GM21786 (cell line): ENCODE measurements around the gene TRPM5.

ENCODE experiments used
- ATAC-seq: cut with Tn5 transposase; IDR thresholded peaks from one replicate; pipeline ENCODE4 v1.9.1; 2021; ENCODE audit not compliant: unreplicated experiment

Gene TRPM5

DNA sequence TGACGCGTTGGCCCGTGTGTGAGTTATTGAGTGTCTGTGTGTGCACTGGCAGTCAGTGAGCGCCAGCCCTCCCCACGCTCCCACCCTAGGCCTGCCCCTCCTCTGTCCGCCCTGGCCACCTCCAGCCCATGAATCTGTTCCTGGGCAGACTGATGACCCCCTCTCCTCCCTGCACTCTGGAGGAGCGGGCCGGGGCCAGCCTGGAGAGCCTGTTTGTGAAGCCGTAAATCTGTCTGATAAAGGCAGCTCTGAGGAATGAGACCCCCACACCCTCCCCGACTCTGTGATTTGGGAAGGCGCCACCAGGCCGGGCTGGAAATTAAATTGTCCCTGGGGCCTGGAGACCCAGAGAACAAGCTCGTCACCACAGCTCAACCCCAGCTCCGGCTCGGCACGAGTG, 35.2 kb downstream of the TRPM5 start:
- ATAC-seq, result no peak

DNA sequence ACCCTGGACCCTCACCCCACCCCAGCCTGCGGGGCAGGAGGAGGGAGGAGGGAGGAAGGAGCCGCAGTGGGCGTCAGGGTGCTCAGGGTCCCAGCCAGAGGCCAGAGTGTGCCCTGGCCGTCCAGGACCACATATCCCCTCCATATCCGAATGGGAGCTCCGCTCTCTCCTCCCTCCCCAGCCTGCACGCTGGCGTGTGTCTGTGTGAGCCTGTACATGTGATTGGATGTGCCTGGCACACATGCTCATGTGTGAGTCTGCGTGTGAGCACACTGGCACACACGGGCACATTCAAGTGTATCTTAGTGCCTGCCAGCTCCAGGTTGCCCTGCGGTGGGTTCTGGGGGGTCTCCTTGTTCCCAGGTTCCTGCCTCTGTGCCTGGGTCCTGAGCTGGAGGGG, 35.6 kb downstream of the TRPM5 start:
- no peak for ATAC-seq

DNA sequence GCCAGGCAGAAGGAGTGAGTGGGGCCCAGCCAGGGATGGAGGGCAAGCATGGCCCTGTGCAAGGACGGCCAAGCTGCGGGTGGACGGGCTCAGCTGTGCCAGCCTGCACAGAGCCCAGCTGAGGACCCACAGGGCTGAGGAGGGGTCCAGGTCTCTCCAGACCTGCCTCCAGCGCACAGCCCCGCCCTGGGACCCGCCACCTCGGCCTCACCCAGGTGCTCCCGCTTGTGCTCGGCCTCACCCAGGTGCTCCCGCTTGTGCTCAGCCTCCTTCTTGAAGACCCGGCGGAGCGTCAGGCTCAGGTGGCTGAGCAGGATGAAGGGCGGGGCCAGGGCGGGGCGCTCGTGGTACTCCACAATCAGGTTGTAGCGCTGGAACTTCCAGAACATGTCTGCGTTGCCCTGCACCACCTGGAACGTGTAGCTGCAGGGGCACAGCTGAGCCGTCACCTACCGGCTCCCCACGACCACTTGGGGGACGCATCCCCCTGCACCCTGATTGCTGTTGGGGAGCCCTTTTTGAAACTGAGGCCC, 37.4 kb downstream of the TRPM5 start:
- ATAC-seq, result no peak

DNA sequence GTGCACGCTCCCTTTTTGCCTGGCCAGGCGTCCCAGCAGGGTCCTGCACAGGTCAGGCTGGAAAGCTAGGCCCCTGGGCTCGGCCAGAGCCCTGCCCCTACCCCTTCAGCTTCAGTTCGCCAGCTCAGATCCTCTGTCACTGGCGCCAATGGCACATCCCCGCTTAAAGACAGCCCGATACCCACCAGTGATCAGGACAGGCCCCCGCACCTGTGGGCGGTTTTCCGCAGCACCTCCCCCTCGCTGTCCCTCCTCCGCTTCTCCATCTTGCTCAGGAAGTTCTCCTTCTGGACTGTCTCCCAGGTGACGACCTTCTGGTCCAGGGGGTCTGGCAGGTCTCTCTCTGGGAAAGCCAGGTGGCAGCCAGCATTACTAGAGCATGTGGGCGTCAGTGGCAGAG, 37.9 kb downstream of the TRPM5 start:
- ATAC-seq, result no peak

DNA sequence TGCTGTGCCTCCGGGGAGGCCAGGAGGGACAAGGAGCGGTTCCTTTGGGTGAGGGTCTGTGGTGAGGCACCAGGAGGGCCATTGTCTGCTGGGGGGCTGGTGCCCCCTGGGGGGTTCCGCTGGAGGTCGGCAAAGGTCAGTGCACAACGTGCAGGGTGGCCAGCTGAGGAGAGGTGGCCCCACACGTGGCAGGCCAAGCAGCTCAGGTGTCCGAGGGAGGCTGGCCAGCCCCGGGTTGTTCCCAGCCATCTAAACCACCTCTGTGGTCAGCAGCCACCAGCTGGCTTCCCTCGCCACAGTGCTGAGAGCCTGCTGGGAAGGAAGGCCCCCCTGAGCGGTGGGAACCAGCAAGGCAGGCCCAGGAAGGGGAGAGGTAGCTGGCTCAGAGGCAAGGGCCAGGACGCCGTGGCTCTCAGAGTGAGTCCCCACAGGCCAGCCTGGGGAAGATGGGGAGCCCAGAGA, 39.5 kb downstream of the TRPM5 start:
- no peak for ATAC-seq

DNA sequence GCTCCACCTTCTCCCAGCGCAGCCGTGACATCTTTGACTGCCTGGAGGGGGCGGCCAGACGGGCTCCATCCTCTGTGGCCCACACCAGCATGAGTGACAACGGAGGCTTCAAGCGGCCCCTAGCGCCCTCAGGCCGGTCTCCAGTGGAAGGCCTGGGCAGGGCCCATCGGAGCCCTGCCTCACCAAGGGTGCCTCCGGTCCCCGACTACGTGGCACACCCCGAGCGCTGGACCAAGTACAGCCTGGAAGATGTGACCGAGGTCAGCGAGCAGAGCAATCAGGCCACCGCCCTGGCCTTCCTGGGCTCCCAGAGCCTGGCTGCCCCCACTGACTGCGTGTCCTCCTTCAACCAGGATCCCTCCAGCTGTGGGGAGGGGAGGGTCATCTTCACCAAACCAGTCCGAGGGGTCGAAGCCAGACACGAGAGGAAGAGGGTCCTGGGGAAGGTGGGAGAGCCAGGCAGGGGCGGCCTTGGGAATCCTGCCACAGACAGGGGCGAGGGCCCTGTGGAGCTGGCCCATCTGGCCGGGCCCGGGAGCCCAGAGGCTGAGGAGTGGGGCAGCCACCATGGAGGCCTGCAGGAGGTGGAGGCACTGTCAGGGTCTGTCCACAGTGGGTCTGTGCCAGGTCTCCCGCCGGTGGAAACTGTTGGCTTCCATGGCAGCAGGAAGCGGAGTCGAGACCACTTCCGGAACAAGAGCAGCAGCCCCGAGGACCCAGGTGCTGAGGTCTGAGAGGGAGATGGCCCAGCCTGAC, 41.2 kb downstream of the TRPM5 start:
- ATAC-seq, result no peak

DNA sequence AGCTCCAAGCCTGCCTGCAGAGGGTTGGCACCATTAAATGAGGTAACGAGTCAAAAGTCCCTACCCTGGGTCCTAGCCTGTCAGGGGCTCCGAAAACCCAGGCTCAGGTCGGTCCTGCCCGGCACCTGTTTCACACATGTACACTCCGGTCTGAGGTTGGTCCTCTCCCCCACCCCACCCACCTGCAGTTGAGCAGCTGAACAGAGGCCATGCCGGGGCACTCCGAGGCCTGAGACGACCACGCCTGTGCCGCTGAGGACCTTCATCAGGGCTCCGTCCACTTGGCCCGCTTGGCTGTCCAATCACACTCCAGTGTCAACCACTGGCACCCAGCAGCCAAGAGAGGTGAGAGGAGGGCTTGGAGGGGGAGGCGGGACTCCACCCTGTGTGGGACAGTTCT, 42.2 kb downstream of the TRPM5 start:
- no peak for ATAC-seq

DNA sequence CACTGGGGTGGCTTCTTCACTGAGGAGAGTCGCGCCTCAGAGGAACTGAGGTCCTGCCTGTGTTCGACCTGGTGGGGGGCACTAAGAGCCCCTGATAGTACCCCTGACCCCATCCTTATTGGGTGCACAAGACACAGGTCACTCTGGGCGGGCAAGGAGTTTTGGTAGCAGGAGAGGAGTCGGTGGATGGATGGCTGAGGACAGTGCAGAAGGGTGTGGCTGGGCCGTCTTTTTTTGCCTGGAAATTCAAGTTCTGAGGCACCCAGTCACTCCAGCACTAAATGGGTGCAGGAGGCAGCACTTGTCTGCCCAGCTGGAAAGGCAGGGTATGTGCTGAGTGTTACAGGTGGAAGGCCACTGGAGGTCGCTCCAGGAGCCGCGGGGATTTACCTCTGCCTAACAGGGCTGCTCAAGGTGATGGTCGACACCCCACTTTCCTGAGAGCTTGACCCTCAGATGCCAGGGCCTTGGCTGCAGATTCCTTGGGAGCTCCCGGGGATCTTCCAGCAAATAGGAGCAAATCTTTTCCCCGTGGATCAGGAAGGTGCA, 42.8 kb downstream of the TRPM5 start:
- no peak for ATAC-seq

DNA sequence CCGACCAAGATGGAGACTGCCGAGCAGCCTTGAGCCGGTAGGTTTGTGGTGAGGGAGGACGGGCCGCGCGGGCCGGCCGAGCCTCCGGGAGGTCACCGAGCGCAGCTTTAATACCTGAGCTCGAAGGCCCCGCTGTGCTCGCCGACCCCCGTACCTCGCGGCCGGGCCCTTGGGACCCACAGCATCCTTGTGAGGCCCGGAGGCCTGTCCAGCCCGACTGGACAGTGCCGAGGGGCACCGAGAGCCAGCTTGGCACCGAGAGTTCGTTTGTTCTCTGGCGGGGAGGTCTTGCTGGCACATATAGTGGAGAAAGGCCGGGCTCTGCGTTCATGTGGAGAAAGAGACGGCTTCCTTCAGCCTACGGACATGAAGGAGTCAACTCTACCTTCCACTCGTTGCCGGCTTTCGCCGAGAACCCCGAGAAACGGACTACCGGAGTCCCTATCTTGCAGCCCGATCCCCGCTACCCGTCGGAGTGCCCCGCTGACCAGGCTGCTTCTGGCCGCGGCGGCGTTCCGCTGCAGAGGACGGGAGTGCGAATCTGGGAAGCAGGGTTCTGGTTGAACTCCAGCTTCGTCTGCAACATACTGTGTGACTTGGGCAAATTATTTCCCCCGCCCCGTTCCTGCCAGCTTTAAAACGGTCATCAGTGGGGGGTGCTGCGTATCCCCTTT, 43.4 kb downstream of the TRPM5 start:
- no peak for ATAC-seq

DNA sequence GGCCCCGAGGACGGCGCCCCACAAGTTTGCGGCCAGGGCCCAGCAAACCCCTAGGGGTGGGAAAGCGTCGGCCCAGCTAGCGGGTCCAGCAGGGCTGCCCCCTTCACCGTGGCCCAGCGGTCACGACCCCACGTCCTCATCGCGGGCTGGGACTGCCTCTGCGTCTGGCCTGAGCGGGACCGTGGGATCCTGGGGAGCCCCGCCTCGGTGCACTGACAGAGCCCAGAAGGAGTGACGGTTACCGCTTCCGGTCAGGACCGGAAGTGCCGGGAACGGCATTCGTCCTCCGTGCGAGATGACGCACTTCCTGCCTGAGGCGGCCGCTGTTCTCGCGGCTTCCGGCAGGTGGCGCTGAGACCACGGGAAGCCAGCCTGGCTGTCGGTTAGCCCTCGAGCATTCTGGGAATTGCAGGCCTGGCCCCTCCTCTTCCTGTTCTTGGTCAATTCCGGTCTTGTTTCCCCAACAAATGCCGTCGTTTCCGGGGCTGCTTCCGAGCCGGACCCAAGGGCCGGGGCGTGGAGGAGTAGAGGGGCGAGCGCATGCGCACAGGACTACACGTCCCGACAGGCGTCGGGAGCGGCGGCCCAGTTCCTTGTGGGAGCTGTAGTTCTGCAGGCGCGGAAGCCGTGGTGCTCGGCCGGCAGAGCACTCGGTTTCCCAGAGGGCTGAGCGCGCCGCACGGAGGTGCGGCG, 44.1 kb downstream of the TRPM5 start, which contains the start of gene TSSC4:
TSSC4 (plus strand) TSS at position 682 of the 693 bp plus-strand sequence. CDS start 1,884 bp downstream, outside the sequence.
- ATAC-seq, result peak; percentile 89

DNA sequence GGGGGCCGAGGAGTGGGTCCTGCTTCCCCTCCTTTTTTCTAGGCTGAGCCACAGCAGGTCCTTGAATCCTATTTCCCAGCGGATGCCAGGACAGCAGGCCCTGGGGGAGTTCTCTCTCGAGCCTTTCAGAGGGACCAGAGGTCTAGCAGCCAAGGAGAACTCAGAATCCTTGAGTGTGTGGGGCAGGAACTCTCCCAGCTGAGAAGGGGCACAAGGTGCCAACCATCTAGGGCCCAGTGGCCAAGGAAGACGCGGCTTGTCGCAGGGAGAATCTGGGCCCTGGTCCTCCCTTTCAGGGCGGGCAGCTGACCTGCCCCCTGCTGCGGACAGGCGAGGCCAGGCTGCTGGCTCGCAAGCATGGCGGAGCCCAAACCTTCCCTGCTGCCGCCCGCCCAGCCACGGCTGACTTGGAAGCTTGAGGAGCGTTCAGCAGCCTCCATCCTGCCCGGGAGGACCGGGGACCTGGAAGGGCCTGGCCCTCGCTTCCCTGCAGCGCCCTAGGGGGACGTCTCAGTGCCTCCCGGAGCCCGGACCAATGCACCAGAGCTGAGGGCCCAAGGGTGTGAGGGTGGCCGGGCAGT, 44.7 kb downstream of the TRPM5 start:
- ATAC-seq, result peak; percentile 1

DNA sequence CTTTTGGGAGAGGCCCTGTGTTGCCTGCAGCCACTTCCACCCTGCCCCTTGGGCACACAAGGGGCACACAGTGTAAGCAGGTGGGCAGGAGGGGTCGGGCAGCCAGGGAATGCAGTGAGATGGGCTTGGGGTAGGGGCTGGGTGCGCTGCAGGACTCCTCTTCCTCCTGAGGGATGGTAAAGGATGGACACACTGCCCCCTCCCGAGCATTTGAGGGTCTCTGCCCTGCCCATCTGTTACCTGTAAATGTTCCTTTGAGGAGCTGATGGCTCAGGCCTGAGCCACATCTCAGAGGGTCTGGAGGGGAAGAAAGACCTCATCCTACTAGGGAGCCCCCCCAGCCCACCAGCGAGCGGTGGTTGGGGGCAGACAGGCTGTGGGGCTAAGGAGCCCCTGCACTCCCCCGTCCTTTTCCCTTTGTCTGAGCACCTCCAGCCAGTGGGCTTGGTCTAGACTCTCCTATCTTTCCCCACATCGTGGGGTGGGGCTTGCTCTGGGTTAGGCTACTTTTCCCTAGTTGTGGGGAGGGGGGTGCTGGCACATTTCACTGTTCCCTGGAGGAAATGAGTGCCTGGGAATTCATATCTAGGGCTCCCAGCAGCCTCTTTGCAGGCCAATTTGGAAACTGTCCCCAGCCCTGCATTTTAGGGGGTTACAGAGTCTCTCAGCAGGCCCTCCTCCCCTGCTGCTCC, 45.5 kb downstream of the TRPM5 start:
- ATAC-seq, result no peak

DNA sequence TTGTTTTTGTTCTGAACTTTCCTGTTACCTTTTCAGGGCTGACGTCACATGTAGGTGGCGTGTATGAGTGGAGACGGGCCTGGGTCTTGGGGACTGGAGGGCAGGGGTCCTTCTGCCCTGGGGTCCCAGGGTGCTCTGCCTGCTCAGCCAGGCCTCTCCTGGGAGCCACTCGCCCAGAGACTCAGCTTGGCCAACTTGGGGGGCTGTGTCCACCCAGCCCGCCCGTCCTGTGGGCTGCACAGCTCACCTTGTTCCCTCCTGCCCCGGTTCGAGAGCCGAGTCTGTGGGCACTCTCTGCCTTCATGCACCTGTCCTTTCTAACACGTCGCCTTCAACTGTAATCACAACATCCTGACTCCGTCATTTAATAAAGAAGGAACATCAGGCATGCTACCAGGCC, 47.3 kb downstream of the TRPM5 start:
- ATAC-seq, result no peak

DNA sequence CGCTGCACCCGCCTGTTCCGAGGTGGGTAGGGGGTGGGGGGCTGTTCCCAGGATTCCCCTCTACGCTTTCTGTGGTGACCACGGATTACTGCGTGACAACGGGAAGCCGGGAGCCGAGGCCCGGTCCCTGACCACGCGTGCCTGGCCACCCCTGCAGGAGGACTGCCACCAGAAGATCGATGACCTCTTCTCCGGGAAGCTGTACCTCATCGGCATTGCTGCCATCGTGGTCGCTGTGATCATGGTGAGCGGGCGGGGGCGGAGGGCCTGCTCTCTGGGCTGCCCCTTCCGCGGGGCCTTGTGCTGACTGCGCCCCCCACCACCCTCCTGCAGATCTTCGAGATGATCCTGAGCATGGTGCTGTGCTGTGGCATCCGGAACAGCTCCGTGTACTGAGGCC, 47.8 kb downstream of the TRPM5 start:
- ATAC-seq, result no peak

DNA sequence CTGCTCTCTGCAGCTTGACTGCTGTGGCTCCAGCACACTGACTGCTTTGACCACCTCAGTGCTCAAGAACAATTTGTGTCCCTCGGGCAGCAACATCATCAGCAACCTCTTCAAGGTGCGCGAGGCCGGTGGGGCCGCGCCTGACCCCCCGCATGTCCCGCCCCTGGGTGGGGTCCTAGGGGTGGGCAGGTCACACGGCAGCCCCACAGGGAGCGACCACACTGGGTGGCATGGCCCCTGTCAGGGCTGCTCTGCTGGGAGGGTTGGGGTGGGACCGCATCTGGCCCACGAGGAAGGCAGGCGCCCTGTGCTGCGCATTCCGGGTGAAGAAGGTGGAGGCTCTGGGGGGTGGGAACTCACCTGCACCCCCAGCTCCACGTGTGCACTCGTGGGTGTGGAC, 48.5 kb downstream of the TRPM5 start:
- no peak for ATAC-seq

DNA sequence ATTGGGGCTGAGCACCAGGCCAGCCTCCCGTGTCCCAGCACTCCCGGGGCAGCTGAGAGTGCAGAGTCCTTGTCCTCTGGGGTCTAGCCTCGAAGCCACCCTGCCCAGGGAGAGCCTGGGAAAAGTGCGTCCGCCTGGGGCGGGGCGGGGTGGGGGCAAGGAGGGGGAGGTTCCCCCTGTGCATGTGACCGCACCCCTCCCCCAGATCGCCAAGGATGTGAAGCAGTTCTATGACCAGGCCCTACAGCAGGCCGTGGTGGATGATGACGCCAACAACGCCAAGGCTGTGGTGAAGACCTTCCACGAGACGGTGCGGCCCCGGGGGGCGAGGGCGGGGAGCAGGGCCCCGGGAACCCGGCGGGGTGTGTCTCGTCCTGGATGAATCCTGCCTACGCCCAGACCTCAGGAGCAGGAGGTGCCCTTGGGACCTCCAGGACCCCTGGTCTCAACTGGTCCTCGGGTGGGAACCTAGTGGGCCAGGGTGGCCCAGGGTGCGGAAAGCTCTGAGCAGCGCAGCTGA, 49.0 kb downstream of the TRPM5 start:
- no peak for ATAC-seq

DNA sequence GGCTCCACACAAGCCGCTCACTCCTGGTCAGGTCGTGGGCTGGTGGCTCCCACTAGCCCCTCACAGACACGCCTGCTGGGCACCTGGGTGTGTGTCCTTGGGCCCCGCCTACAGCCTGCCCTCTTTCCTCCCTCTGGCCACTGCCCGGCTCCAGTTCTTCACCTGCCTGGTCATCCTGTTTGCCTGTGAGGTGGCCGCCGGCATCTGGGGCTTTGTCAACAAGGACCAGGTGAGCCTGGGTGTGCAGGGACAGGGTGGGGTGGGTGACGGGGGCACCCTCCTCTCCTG, 49.6 kb downstream of the TRPM5 start:
- ATAC-seq, result no peak
